ENCODE data around the gene ZNF280C. TPM values are rescaled to one million over a fixed set of nuclear protein-coding genes. Genes with fewer than 3 reads are reported as not detected.

Gene ZNF280C
- total and polyA plus RNA-seq, 10 donors, result 1.3 to 6.8 (median 5.0) TPM

DNA sequence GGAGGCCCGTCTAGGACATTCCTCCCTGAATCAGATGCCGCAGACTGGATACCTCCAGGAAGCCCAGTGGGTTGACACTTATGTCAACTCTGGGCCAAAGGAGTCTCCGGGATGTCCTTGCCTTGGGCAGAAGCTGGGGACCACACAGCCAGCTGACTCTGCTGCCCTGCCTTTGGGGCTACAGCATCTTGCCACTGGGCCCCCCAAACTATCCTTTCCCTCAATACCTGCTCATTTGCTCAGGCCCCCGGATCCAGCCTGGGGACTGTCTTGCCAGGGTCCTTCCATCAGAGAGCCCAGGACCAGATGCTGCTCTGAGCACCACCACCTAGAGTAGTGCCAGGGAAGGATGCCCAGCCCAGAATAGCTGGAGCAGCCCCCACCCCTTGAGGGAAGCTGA is 77.9 kb downstream of the ZNF280C start:
- Histone ChIP-seq H3K27ac (no peak overlapping the region), H3K4me1 (peaks cover 0 to 6% (median 0%) of the 10 kb centered on the region in 6 donors), H3K9me3 (no peaks in the 10 kb centered on the region), H3K27me3 (replicated peaks in 1 of 7) (no peaks in the 10 kb centered on the region), H3K36me3 (no peaks in the 10 kb centered on the region), H3K4me3 (no peak overlapping the region)
- 77 to 100% (median 87%) methylated on average over 4 of the region's 4 CpGs; no CpG with 5 or more reads in 1 of the 5 donors for WGBS, 5 donors
- no peak for TF ChIP-seq POLR2A (IDR thresholded peaks at IDR 0.05)
- TF ChIP-seq, protein P1, sequence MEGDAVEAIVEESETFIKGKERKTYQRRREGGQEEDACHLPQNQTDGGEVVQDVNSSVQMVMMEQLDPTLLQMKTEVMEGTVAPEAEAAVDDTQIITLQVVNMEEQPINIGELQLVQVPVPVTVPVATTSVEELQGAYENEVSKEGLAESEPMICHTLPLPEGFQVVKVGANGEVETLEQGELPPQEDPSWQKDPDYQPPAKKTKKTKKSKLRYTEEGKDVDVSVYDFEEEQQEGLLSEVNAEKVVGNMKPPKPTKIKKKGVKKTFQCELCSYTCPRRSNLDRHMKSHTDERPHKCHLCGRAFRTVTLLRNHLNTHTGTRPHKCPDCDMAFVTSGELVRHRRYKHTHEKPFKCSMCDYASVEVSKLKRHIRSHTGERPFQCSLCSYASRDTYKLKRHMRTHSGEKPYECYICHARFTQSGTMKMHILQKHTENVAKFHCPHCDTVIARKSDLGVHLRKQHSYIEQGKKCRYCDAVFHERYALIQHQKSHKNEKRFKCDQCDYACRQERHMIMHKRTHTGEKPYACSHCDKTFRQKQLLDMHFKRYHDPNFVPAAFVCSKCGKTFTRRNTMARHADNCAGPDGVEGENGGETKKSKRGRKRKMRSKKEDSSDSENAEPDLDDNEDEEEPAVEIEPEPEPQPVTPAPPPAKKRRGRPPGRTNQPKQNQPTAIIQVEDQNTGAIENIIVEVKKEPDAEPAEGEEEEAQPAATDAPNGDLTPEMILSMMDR (IDR thresholded peaks at IDR 0.05 in 8 of 11, conservative IDR thresholded peaks at IDR 0.05 in 3 of 11), result no peak
- no peak for TF ChIP-seq POLR2AphosphoS5 (IDR thresholded peaks at IDR 0.05)
- DNase-seq, result no peak
- intact Hi-C loops (cut with DNase I; ENCODE audit: low total_unique reads), result loop anchor here (5.0 kb wide), 1 partner anchor 114 kb away; no protein-coding TSS in a partner anchor

DNA sequence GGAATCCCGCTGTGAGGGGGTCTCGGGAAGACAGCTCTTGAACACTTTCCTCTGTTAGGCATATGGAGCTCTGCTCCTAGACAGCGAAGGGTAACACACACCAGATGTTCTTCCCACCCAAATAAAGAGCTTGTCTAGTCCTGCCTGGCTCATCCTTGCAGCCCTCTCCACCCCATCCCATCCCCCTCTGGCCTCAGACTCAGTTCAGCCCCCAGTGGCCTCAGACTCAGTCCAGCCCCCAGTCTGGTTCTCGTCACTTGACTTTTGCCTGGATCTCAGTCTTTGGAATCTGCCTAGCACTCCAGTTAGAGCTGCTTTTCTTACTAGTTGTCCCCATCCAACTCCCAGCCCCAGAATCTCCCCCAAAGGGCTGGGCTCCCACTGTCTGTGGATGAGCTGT is 82.0 kb downstream of the ZNF280C start:
- no peak overlapping the region for H3K4me3 ChIP-seq
- intact Hi-C loops (cut with DNase I; ENCODE audit: low total_unique reads), result no loop called here
- no peak for DNase-seq
- WGBS, 5 donors, result 70 to 98% (median 89%) methylated on average over 4 of the region's 4 CpGs
- H3K27me3 ChIP-seq (replicated peaks in 1 of 7), result no peaks in the 10 kb centered on the region
- no peaks in the 10 kb centered on the region for H3K9me3 ChIP-seq
- no peak overlapping the region for H3K27ac ChIP-seq
- H3K36me3 ChIP-seq, result peaks cover 0 to 5% (median 0%) of the 10 kb centered on the region in 6 donors
- TF ChIP-seq, protein P1 (IDR thresholded peaks at IDR 0.05 in 8 of 11, conservative IDR thresholded peaks at IDR 0.05 in 3 of 11), result no peak
- TF ChIP-seq POLR2AphosphoS5 (IDR thresholded peaks at IDR 0.05) (no peak), POLR2A (IDR thresholded peaks at IDR 0.05) (no peak)
- peaks cover 0 to 19% (median 0%) of the 10 kb centered on the region in 6 donors for H3K4me1 ChIP-seq

- Histone ChIP-seq H3K4me1 (peaks cover 0 to 19% (median 0%) of the 10 kb centered on the region in 6 donors), H3K4me3 (no peak overlapping the region), H3K27ac (no peak overlapping the region), H3K36me3 (peaks cover 0 to 5% (median 0%) of the 10 kb centered on the region in 6 donors), H3K27me3 (replicated peaks in 1 of 7) (no peaks in the 10 kb centered on the region), H3K9me3 (no peaks in the 10 kb centered on the region)
- WGBS, 5 donors, result 39 to 49% (median 45%) methylated on average over 2 of the region's 2 CpGs
- intact Hi-C loops (cut with DNase I; ENCODE audit: low total_unique reads), result no loop called here
- no peak for DNase-seq
- TF ChIP-seq POLR2AphosphoS5 (IDR thresholded peaks at IDR 0.05), result no peak
- no peak for TF ChIP-seq POLR2A (IDR thresholded peaks at IDR 0.05)
- TF ChIP-seq, protein P1 (IDR thresholded peaks at IDR 0.05 in 8 of 11, conservative IDR thresholded peaks at IDR 0.05 in 3 of 11), result no peak
Observed at GRCh38 chrX:130184857-130185256, 83.8 kb downstream of the ZNF280C start.

GRCh38 chrX:130184168-130184567 is 84.5 kb downstream of the ZNF280C start:
- no peak for DNase-seq
- H3K4me3 ChIP-seq, result no peak overlapping the region
- TF ChIP-seq POLR2AphosphoS5 (IDR thresholded peaks at IDR 0.05) (no peak), POLR2A (IDR thresholded peaks at IDR 0.05) (no peak)
- TF ChIP-seq, protein P1 (IDR thresholded peaks at IDR 0.05 in 8 of 11, conservative IDR thresholded peaks at IDR 0.05 in 3 of 11), result no peak
- H3K9me3 ChIP-seq, result no peaks in the 10 kb centered on the region
- intact Hi-C loops (cut with DNase I; ENCODE audit: low total_unique reads), result no loop called here
- 87 to 95% (median 88%) methylated on average over 3 to 11 of the region's 11 CpGs for WGBS, 5 donors
- no peak overlapping the region for H3K27ac ChIP-seq
- H3K36me3 ChIP-seq, result peaks cover 0 to 5% (median 0%) of the 10 kb centered on the region in 6 donors
- peaks cover 0 to 19% (median 0%) of the 10 kb centered on the region in 6 donors for H3K4me1 ChIP-seq
- no peaks in the 10 kb centered on the region for H3K27me3 ChIP-seq (replicated peaks in 1 of 7)

All from spleen (tissue), 11 donors.